K562 (cell line): ENCODE measurements around the gene THBS1. TPM values are rescaled to one million over a fixed set of nuclear protein-coding genes. Genes with fewer than 3 reads are reported as not detected.

Source experiments
- ATAC-seq: fragments of 200-7000 bp; cut with Tn5 transposase; 3 replicates; pipeline ENCODE4 v1.9.1; 2020; ENCODE audit warnings: moderate library complexity
- BruUV-seq: library from RNA; stranded (reverse); fragments of 400-500 nt; replicated peaks from 2 replicates; lab custom pipeline; 2021; lab: Mats Ljungman, UMichigan
- CTCF ChIA-PET: fragments of 300-600 bp; formaldehyde crosslinking; extraction: SDS; loops from one replicate; lab custom pipeline; 2021; ENCODE audit warnings: low intra/inter-chr PET ratio; lab: Yijun Ruan, JAX
- POLR2A ChIA-PET: fragments of 300-600, 350-650 bp; sonication (Branson Sonifier 250); formaldehyde crosslinking; extraction: SDS; loops from one replicate; lab custom pipeline; 2021; ENCODE audit warnings: antibody characterized with exemption, inconsistent platforms; lab: Yijun Ruan, JAX
- DNase-seq, 4 experiments: peaks; one replicate each; pipeline versions ENCODE4 v3.0.0 to v3.0.0-alpha.2; 2011 to 2018; ENCODE audit warnings: low spot score in 3 of 4, mixed read lengths in 3 of 4; ENCODE audit errors: extremely low read depth in 1 of 4
- FAIRE-seq: peaks from 2 replicates; lab custom pipeline; 2011; peaks lifted over from hg19 to GRCh38; lab: Jason Lieb, UNC
- H2AFZ ChIP-seq: 2 replicates; pipeline ENCODE4 v1.6.0; 2011; ENCODE audit warnings: low read depth, low read length, control low read depth, inconsistent platforms
- H3K27ac ChIP-seq: fragments of 200-600 bp; 3 replicates; pipeline ENCODE4 v1.8.0; 2011; ENCODE audit warnings: low read depth, mild to moderate bottlenecking, control low read depth, inconsistent platforms, low read length, moderate library complexity, mixed read lengths; ENCODE audit errors: extremely low read depth
- H3K27me3 ChIP-seq, 2 experiments: fragments of 300-600 bp in 1 of 2; 2 replicates in 1 of 2; 3 replicates in 1 of 2; pipeline versions ENCODE4 v1.6.0 to v1.8.0; 2011; ENCODE audit warnings: inconsistent platforms in 2 of 2, low read length in 2 of 2, mild to moderate bottlenecking in 1 of 2, mixed read lengths in 1 of 2, moderate library complexity in 1 of 2; ENCODE audit not compliant: control insufficient read depth in 2 of 2, insufficient read depth in 2 of 2
- H3K36me3 ChIP-seq: fragments of 300-600 bp; 3 replicates; pipeline ENCODE4 v1.8.0; 2011; ENCODE audit warnings: mild to moderate bottlenecking, low read length, inconsistent platforms; ENCODE audit not compliant: control insufficient read depth, insufficient read depth
- H3K4me1 ChIP-seq, 2 experiments: fragments of 200-600 bp in 1 of 2; replicated peaks in 1 of 2; 2 replicates in 1 of 2; 3 replicates in 1 of 2; pipeline versions ENCODE4 v1.5.1 to v1.8.0; 2011; ENCODE audit warnings: inconsistent platforms in 2 of 2, low read length in 2 of 2, mild to moderate bottlenecking in 1 of 2, mixed read lengths in 1 of 2, moderate library complexity in 1 of 2; ENCODE audit not compliant: control insufficient read depth in 2 of 2, insufficient read depth in 2 of 2
- H3K4me2 ChIP-seq: 2 replicates; pipeline ENCODE4 v1.6.1; 2011; ENCODE audit warnings: low read length, control low read depth, inconsistent platforms, mixed read lengths; ENCODE audit not compliant: insufficient read depth
- H3K4me3 ChIP-seq: fragments of 200-600 bp; sonication (generic), shearing (Covaris generic); 2 replicates; pipeline ENCODE4 v1.5.1; 2016; ENCODE audit warnings: control low read depth, inconsistent platforms
- H3K79me2 ChIP-seq: fragments of 200-600 bp; 3 replicates; pipeline ENCODE4 v1.8.0; 2011; ENCODE audit warnings: low read length, inconsistent platforms; ENCODE audit not compliant: control insufficient read depth, insufficient read depth
- H3K9ac ChIP-seq, 2 experiments: 2 replicates each; pipeline versions ENCODE4 v1.6.0 to v1.6.1; 2011; ENCODE audit warnings: low read depth in 2 of 2, low read length in 2 of 2, control low read depth in 1 of 2, inconsistent platforms in 1 of 2, mild to moderate bottlenecking in 1 of 2, mixed read lengths in 1 of 2; ENCODE audit not compliant: insufficient read depth in 1 of 2
- H3K9me1 ChIP-seq: one replicate; pipeline ENCODE4 v1.6.0; 2011; ENCODE audit warnings: inconsistent platforms, mild to moderate bottlenecking, low read length, moderate library complexity; ENCODE audit not compliant: control insufficient read depth, insufficient read depth
- H3K9me3 ChIP-seq: replicated peaks from 2 replicates; pipeline ENCODE4 v1.5.1; 2011; ENCODE audit warnings: low read depth, low read length, inconsistent platforms; ENCODE audit not compliant: control insufficient read depth, insufficient read depth
- H4K20me1 ChIP-seq: replicated peaks from 2 replicates; pipeline ENCODE4 v1.6.1; 2011; ENCODE audit warnings: low read length, inconsistent platforms, mixed read lengths; ENCODE audit not compliant: control insufficient read depth, insufficient read depth
- ARID3A ChIP-seq: IDR thresholded peaks from 2 replicates; pipeline ENCODE4 v1.6.1; 2012; ENCODE audit warnings: low read depth, low read length, improper control_type of control experiment, borderline replicate concordance
- CREBBP ChIP-seq: IDR thresholded peaks from one replicate; pipeline ENCODE4 v1.6.1; 2012; ENCODE audit warnings: low read depth, mild to moderate bottlenecking, control low read depth, inconsistent platforms, low read length
- DACH1 ChIP-seq: fragments of 450-650 bp; IDR thresholded peaks from 2 replicates; pipeline ENCODE4 v1.6.1; 2018; ENCODE audit not compliant: partially characterized antibody
- DEAF1 ChIP-seq: fragments of 450-650 bp; formaldehyde crosslinking; IDR thresholded peaks from 2 replicates; pipeline ENCODE4 v1.4.0; 2020; ENCODE audit warnings: mild to moderate bottlenecking, moderate library complexity
- DIDO1 ChIP-seq: fragments of 450-650 bp; IDR thresholded peaks from 2 replicates; pipeline ENCODE4 v1.6.1; 2016; ENCODE audit warnings: low read depth, missing biosample characterization, missing genetic modification characterization
- FIP1L1 ChIP-seq: fragments of 200-400 bp; formaldehyde crosslinking; IDR thresholded peaks from 2 replicates; pipeline ENCODE4 v1.6.1; 2018; ENCODE audit warnings: mild to moderate bottlenecking, low read depth, low read length; ENCODE audit not compliant: poor library complexity, severe bottlenecking
- HOXB6 ChIP-seq: fragments of 250-450 bp; sonication (Bioruptor Pico); IDR thresholded peaks from 2 replicates; pipeline ENCODE4 v1.5.1; 2022; ENCODE audit warnings: mild to moderate bottlenecking, borderline replicate concordance
- MCM3 ChIP-seq: fragments of 450-650 bp; IDR thresholded peaks from 2 replicates; pipeline ENCODE4 v1.6.1; 2016
- MTA2 ChIP-seq: fragments of 450-650 bp; IDR thresholded peaks from 2 replicates; pipeline ENCODE4 v1.6.1; 2016; ENCODE audit warnings: low read depth
- NR4A1 ChIP-seq, 2 experiments: fragments of 250-450 bp in 1 of 2; fragments of 450-650 bp in 1 of 2; sonication (Bioruptor Pico) in 1 of 2; IDR thresholded peaks; 2 replicates each; pipeline versions ENCODE4 v1.4.0 to v1.6.1; 2016 to 2020; ENCODE audit warnings: mild to moderate bottlenecking in 2 of 2, missing compliant biosample characterization in 1 of 2, missing genetic modification characterization in 1 of 2, moderate library complexity in 1 of 2
- SIRT6 ChIP-seq: IDR thresholded peaks from one replicate; pipeline ENCODE4 v1.6.1; 2012; ENCODE audit warnings: low read depth, mild to moderate bottlenecking, control low read depth, inconsistent platforms, low read length, moderate library complexity
- SP2 ChIP-seq: IDR thresholded peaks from 2 replicates; pipeline ENCODE4 v1.6.1; 2011; ENCODE audit warnings: mild to moderate bottlenecking, low read depth, low read length, moderate library complexity; ENCODE audit not compliant: poor library complexity, severe bottlenecking; ENCODE audit errors: extremely low read depth
- TSC22D4 ChIP-seq: fragments of 450-650 bp; IDR thresholded peaks from 2 replicates; pipeline ENCODE4 v1.6.1; 2016; ENCODE audit warnings: missing genetic modification characterization, missing biosample characterization, control low read depth
- VEZF1 ChIP-seq: fragments of 200-800 bp; sonication (Bioruptor generic); IDR thresholded peaks from 2 replicates; pipeline ENCODE4 v1.6.1; 2017; ENCODE audit warnings: missing genetic modification characterization, missing compliant biosample characterization
- ZC3H4 ChIP-seq: sonication (generic); formaldehyde crosslinking; IDR thresholded peaks from 2 replicates; pipeline ENCODE4 v1.9.0; 2021; ENCODE audit warnings: missing genetic modification reagents, borderline replicate concordance
- ZNF24 ChIP-seq: fragments of 450-650 bp; IDR thresholded peaks from 2 replicates; pipeline ENCODE4 v1.6.1; 2016
- ZNF274 ChIP-seq: IDR thresholded peaks from 2 replicates; pipeline ENCODE4 v1.6.1; 2011; ENCODE audit warnings: low read depth, mild to moderate bottlenecking, low read length, moderate library complexity, borderline replicate concordance
- ZNF785 ChIP-seq: fragments of 250-450 bp; sonication (Bioruptor Pico); IDR thresholded peaks from 2 replicates; pipeline ENCODE4 v1.4.0; 2020; ENCODE audit warnings: mild to moderate bottlenecking
- whole genome bisulfite sequencing: fragments of 100-300 bp; shearing (Covaris generic); methylation state at CpG from one replicate; pipeline ENCODE4 v1.1.6; 2016; ENCODE audit warnings: low coverage, mixed read lengths; ENCODE audit not compliant: insufficient coverage; ENCODE audit errors: missing lambda C conversion rate; 5-methylcytosine and 5-hydroxymethylcytosine counted together
- in situ Hi-C: fragments of 300-500 bp; cut with MboI; formaldehyde crosslinking; loops from 4 replicates; pipeline ENCODE4 v1.15.0; 2018; ENCODE audit warnings: inconsistent platforms, mixed read lengths
- intact Hi-C: fragments of 100-400 bp; cut with micrococcal nuclease; formaldehyde crosslinking; loops from 2 replicates; pipeline ENCODE4 v1.14.2; 2022
- polyA plus RNA-seq, 8 experiments: library from polyadenylated mRNA; depleted of rRNA in 4 of 8; stranded (reverse) in 5 of 8; unstranded in 3 of 8; fragments of >200 nt; fragmentation: Nextera tagmentation in 2 of 8; fragmentation: Illumina TruSeq in 1 of 8; extraction: Ambion mirVana in 2 of 8; extraction: Trizol in 1 of 8; gene quantifications; 2 replicates each; pipeline versions ENCODE4 v1.2.1 to v1.2.3, GENCODE V29; 2011 to 2014; ENCODE audit warnings: inconsistent platforms in 1 of 8, missing spikeins in 1 of 8
- total RNA-seq, 7 experiments: library from RNA; depleted of rRNA in 6 of 7; stranded (reverse); fragments of >200 nt in 6 of 7; fragmentation: Illumina TruSeq in 2 of 7; extraction: Trizol in 2 of 7; gene quantifications; 2 replicates each; pipeline versions ENCODE4 v1.2.1 to v1.2.3, GENCODE V29; 2011 to 2021; ENCODE audit warnings: low replicate concordance in 1 of 7

Gene THBS1
- total and polyA plus RNA-seq, 9 of the 15 experiments (the other 6 are each of a cell fraction or from before 2014, with no cell fraction given): 0.04 to 1.3 (median 0.40) TPM

GRCh38 chr15:39622660-39623516, 42.0 kb downstream of the THBS1 start:
- intact Hi-C loops (no loop called here), in situ Hi-C loops (no loop called here)
- CTCF ChIA-PET: no interaction called here
- H3K4me2 ChIP-seq: no peak overlapping the region
- H3K9me1 ChIP-seq: no peaks in the 10 kb centered on the region
- H3K9ac ChIP-seq: no peak overlapping the region
- ATAC-seq (no peak), DNase-seq (no peak), FAIRE-seq (no peak)
- H3K4me1 ChIP-seq: no peaks in the 10 kb centered on the region
- H3K27ac ChIP-seq: no peak overlapping the region
- H3K4me3 ChIP-seq: no peak overlapping the region
- no peaks in the 10 kb centered on the region for H3K36me3 ChIP-seq
- POLR2A ChIA-PET: interaction anchor here (0.8 to 1.3 kb wide), 4 partner anchors 10 to 46 kb away, joined by 3 to 4 read pairs (median 3); no protein-coding TSS in a partner anchor
- no peak for TF ChIP-seq ZNF785
- no peak for TF ChIP-seq VEZF1
- no peak for TF ChIP-seq ZC3H4
- TF ChIP-seq FIP1L1: no peak
- TF ChIP-seq DEAF1 (CRISPR knock-in tag): no peak
- no peak for TF ChIP-seq ARID3A
- TF ChIP-seq SP2: no peak
- TF ChIP-seq SIRT6: no peak
- no peak for TF ChIP-seq ZNF24
- TF ChIP-seq NR4A1 (CRISPR knock-in tag; IDR thresholded peaks at IDR 0.05): no peak
- TF ChIP-seq NR4A1 (tag; IDR thresholded peaks at IDR 0.05): no peak
- no peak for TF ChIP-seq DIDO1
- no peak for TF ChIP-seq TSC22D4 (tag)
- TF ChIP-seq ZNF274: no peak
- no peak for TF ChIP-seq MTA2
- no peak for TF ChIP-seq HOXB6 (CRISPR knock-in tag)
- TF ChIP-seq MCM3: no peak
- TF ChIP-seq DACH1: no peak
- no peak for TF ChIP-seq CREBBP
- no peak overlapping the region for H2AFZ ChIP-seq
- H3K27me3 ChIP-seq: peaks cover 0 to 2% of the 10 kb centered on the region in 2 experiments; a peak in 4 of 5 replicates
- no peaks in the 10 kb centered on the region for H3K79me2 ChIP-seq
- no peaks in the 10 kb centered on the region for H3K9me3 ChIP-seq
- no TSS peak for BruUV-seq
- 2% methylated on average over 6 of the region's 6 CpGs for WGBS
- no peaks in the 10 kb centered on the region for H4K20me1 ChIP-seq
